HG03175 (cell line): ENCODE measurements around the gene NEDD4L.
"Not testable (repeated sequence)": the region's sequence is repeated elsewhere in the genome, so short reads cannot be mapped to it uniquely, and the experiment has no call there.

Experiments used
- ATAC-seq: cut with Tn5 transposase; IDR thresholded peaks from one replicate; pipeline ENCODE4 v1.9.1; 2021; ENCODE audit warnings: mild to moderate bottlenecking, moderate library complexity; ENCODE audit not compliant: unreplicated experiment

NEDD4L gene

DNA sequence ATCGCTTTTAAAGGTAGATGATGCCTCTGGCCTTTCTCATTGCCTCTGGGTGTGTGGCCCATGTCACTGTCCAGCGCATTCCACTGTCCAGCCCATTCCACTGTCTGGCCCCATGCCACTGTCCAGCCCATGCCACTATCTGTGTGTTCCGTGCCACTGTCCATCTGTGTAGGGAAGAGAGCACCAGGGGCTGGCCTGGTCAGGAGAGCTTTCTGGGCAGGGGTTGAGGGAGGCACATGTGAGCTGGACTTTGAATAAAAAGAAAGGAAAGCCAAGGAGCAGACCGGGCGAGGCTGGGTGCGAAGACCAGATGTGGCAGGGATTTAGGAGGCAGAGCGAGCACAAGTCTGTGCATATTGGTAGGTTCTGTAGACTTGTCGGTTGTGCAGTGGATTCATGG lies 236.2 kb downstream of the NEDD4L start:
- no peak for ATAC-seq

DNA sequence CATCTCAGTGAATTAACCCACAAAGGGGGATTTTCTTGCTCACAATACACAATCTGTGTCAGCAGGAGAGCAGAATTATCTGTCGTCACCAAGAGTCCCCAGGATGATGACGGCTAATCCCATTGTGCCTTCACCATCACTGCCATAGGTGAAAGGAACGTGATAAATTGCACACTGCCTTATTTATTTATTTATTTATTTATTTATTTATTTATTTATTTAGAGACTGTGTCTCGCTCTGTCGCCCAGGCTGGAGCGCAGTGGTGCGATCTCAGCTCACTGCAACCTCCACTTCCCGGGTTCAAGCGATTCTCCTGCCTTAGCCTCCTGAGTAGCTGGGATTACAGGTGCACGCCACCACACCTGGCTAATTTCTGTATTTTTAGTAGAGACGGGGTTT lies 238.8 kb downstream of the NEDD4L start:
- not testable (repeated sequence) for ATAC-seq

DNA sequence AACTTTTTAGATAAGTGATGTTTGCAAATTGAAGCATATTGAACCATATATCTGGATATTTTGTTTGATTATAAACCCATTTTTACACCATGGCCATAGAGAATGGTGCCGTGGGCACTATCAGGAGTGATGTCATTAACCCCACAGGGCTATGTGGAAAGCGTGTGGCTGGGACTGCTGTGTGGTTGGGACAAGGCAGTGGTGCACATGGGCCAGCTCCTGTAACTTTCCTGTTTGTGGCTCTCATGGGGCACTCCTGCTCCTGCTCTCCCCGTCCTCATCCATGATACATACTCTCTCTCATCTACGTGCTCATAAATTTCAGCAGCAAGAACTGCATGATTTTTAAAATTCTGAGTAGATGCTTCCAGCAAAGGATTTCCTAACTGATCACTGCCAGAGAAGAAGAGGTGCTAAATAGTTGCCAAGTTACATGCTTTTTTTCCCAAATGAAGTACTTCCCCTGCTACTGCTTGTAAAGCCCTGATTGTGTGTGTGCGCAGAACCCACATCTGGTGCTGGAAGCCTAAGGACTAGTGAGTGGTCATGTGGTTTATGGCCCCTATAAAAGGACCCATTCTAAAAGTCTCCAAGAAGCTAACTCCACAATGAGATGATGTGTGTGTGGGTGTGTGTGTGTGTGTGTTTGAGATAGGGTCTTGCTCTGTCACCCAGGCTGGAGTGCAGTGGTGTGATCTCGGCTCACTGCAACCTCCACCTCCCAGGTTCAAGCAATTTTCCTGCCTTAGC lies 240.8 kb downstream of the NEDD4L start:
- ATAC-seq, result no peak

DNA sequence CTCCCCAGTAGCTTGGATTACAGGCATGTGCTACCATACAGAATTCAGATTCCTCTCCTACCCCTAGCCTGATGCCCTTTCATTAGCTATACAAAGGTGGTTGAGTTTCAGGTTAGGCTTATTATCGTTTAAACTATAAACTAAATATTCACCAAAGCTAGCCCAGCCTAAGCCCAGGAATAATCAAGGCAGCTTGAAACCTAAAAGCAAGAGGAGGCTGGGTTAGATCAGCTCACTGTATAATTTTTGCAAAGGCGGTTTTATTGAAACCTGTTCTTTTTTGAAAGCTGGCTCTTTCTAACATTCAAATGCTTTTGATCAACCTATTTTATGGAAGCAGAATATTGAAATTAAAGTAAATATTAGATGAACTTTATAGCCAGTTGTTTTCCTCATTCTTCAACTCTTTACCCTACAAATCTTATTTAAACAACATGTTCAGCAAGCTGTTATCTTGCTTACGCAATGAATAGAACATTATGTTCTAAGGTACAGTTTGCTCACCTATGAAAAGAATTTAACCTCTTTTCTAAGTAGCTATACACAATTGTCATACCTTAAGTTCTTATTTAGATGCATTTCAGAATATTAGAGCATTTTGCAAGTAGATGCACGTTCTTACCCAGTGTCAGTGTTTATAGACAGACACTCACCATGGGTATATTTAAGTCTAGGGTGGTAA lies 241.6 kb downstream of the NEDD4L start:
- ATAC-seq, result no peak

DNA sequence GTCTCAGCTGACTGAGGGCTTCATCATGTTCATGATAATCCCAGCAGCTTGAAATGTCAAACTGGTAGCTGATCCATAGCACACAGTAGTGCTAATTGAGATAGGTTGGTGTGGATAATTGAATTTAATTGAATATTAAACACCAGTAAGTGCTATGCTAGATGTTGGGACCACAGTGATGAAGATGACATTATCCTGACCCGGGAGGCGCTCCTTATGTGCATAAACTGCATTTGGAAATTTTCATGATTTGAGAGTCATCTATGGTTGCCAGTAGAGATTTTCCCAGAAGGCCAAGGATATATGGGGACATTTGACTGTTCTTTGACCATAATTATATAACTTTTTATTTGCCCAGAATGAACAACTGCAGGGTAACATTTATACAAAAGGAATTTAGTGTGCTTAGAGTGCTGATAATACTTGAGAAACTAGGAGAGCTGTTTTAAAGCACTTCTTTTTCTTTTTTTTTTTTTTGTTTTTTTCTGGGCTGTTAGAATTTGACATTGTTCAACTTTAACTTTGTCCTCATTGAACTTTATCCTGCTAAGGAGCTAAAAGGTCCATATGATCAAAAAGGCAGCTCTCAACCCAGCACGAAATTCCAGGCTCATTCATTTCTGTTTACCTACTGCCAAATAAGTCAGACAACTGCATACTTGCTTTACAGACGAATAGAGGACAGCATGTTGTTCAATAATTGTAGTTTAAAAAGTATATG lies 242.8 kb downstream of the NEDD4L start:
- no peak for ATAC-seq

DNA sequence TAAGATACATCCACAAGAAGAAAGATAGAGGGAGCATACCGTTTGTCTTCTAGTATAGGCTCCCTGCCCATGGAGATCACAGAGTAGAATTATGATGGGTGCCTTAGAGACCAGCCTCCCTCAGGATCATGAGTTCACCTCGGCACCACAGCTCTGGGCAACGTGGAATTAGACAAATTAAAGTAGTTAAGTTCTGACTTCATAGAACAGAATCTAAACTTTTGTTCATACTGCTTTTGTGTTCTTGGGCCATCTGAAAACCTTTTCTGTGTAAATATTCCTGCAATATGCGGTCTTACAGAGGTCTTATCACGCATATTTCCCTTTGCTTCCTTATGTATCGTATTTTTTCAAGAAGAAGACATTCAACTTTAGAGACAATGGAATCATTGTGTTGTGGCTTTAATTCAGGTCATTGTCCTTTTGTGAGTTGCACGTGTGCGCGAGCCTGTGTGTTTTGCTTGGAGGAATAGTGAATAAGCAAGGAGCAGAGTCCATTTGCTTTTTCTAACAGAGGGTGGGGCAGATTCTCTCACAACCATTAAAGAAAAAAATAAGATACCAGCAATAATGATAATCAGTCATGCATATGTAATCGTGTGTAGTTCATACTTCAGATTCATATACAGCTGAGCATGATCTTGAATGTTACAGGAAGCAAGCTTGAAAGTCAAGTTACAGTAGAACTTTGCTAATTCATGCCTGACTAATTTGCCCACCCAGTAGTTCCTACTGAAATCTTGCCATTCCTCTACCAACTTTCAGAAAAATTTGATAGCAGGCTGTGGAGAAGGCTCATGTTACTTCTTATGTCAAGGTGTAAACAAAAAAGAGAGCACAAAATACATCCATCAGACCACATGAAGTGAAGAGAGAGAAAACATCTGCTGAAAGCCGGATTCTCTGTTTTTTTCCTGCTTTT lies 243.6 kb downstream of the NEDD4L start:
- no peak for ATAC-seq

DNA sequence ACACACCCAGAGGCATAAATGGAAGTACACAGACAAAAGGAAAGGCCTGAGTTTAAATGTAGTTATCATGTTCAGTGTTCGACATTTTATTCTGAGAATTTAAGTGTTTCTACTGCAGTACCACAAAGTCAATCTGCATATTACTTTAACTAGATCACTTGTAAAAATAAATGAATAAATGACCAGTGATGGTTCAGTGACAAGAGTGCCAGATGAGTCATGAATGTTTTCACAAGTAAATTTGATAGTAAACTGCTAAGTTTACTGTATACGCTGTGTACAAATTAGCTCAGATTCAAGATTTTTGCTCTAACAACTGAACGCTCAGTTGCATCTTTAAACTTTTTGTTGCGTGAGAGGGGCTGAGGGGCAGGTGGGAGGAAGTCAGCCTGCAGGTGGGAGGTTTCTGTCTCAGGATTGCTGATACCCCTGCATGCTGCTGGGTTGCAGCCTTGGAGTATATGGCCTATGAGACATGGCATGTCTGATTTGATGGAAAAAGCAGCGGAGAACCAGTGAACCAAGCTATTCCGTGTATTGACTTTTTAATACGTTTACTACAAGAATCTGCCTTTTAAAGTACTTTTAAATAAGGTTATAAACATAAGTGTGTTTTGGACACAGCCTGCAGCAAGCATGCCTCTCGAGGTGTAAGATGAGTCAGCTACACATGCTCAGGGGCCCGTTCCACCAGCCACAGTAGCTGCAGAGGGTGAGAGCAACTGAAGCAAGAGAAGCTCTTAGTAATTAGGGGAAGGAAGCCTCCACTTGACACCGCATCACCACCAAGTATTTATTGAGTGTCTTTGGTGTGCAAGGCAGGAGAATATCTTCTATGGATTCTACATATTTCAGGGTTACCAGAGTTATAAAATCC lies 245.1 kb downstream of the NEDD4L start:
- ATAC-seq, result peak; percentile 78

DNA sequence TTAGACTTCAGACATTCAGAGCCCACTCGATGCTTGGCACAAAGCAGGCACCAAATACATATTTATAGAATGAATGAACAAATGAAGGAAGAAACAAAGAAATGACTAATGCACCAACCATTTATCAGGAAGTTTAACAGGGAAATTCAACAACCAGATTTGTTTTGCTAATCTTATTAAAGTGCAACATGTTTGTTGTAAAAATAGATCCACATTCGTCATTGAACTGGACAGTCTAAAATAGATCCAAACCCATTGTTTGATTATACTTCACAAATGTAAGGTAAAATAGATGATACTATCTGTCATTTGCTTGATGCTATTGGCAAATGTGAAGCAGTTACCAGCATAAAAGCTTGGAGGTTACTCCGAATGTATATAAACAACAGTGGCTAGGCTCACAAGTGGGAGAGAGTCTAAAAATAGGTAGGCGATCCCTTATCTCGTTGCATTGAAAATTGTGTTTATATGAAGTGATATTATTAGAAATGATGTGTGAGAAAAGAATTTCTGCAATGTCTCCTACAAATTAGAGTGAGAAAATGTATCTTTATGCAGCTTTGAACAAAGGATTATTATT lies 246.2 kb downstream of the NEDD4L start:
- no peak for ATAC-seq

DNA sequence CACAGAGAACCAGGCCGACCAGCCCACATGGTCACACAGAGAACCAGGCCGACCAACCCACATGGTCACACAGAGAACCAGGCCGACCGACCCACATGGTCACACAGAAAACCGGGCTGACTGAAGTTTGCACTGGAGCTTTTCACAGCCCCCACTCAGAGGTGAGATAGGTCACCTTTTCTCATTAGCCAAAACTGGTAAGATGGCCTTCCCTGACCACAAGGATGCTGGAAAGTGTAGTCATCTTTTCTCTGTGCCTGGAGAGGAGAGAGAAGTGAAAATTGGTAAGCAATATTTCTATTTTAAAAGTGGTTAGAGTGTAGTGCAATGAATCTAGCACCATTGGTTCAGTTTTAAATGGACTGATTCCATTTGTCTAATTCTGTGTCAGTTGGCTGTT lies 247.1 kb downstream of the NEDD4L start:
- ATAC-seq, result no peak

DNA sequence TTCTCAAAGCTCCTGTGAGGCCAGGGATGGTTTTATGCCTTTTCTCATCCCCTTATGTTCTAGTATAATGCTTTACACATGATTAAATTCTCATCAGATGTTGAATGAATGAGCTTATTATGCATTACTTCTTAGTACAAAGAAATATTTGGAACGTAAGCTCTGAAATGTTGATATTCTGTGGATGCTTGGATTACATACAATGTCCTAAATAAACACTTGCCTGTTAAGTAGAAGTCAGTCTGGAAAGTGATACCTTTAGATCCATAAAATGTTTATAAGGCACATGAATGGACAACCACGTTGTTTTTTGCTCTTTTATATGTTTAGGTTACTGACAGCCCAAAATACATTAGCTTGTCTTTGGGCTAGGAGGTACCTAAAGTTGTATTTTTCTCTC lies 248.6 kb downstream of the NEDD4L start:
- ATAC-seq, result no peak

DNA sequence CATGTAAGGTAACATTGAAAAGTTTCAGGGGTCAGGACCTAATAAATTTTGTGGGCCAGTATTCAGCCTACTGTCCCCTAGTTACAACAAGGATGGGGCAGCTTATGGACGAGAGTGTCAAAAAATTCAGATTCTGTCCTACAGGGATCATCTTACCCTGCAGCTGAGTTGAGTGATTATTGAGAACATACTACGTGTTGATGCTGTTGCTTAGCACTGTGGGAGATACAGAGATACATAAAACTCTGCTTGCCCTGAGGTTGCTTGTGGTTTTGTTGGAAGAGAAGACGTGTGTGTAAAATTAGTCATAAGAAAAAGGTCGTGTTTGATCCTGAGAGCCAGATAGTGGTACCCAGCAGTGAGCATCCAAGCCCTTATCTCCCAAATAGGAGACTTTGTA lies 253.2 kb downstream of the NEDD4L start:
- no peak for ATAC-seq

DNA sequence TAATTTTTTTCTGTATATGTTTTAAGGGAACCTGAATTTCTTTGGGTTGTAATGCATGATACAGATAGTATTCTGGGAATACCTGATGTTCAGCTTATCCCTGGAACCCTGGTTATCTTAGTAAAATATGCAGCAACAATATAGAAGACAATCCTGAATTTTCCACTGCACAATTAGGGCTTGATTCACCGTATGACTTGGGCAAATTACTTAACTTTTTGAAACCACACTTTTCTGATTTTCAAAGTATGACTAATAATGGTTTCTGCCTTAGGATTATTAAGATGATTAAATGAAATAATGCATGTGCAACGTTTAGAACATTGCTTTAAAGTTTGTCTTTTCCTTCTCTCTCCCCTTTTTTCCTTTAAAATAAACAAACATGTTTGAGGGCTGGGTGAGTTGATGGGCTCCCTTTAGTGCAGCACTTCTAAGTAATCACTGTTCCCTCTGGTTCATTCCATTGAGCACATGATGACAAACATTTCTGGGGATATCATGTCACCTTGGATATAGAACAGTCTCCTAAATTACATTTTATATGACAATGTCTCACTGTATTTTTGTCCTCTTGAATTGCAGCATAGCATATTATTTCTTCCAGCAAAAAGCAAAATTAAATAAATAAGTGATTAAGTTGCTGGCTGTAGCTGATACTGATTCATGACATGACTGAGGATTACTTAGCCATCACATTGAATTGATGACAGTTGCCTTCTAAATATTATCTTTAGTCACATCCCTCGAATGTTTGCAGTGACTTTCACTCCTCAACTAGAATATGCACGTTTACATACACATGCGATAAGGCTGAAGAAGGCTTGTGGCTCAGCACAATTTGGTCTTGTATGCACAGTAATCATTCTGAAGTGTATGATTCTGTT lies 254.5 kb downstream of the NEDD4L start:
- ATAC-seq, result no peak

DNA sequence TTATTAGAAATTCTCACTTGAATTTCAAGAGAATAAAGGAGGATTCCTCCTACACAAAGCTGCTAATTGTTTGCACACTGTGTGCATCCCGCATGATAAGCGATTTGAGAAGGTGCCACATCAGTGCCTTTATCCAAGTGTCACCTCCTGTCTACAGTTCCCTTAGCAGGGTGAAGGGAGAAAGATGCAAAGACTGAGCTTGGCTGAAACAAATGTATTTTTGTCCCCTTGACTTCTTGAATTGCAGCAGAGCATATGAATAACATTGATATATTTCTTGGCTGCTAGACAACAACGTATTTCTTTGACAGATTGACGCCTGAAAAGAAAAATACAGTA lies 255.1 kb downstream of the NEDD4L start:
- no peak for ATAC-seq

DNA sequence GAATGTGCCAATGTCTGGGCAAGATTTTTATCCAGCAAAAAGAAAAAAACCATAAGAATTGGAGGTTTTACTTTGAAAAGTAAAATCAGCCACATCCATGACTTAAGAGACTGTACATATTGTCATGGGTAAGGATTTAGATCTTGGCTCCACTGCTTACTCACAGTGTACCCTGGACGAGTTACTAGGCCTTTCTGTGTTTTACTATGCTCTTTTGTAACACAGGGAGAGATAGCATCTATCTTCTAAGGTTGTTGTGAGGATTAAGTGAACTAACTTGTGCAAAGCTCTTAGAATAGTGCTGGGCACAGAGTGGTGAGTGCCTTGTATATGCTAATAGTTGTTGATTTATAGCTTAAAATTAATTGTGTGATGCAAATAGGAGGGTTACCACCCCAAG lies 255.9 kb downstream of the NEDD4L start:
- no peak for ATAC-seq

DNA sequence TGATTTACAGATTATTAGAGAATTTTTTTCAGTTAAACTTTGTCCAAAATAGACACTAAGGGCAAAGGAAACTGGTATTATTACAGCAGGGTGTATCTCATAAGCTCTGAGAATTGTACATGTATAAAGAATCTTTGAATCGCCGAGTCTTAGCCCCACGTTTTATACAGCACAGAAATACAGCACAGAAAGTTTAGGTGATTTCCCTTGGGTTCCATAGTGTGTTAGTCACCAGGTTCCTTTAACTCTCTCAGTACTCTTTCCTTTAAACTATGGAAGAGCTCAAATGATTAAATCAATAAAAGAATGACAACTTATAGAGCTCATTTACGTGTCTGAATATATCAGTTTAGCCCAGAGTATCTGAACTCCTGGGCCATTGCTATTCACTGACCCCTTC lies 256.8 kb downstream of the NEDD4L start:
- ATAC-seq, result no peak

DNA sequence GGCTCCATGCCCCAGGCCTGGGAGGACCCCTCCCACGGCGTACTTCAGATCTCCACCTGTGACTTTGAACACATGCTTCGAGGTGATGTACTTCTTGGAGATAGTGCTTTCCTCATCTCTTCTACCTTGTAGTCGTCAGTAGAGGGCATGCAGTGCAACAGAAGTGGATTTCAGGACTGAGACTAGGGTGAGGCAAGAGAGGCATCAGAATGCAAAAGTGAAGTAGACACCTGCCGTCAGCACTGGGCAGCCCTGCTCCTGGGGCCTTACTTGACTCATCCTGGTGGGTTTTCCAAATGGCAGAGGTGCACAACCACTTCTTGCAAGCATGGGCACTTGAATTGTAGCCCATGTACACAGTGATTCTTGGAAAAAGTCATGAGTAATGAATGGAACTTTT lies 258.8 kb downstream of the NEDD4L start:
- no peak for ATAC-seq

DNA sequence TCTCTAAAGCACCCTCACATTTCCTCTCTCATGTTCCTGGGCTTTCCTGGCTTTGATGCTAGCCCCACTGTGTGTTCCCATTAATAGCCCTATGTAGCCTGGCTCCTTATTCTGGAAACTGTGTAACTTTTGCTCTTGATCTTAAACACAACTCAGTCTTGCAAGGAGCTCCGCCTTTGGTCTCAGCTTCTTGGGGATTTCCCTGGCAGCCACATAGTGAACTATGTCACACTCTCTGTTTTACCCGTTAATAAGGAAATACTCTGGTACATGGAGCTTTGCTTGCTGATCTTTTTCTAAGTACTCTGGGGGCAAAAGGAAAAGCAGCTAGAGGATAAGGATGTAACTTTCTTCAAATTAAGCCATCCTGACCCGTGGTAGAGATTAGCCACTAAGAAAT lies 259.3 kb downstream of the NEDD4L start:
- ATAC-seq, result peak; percentile 64

DNA sequence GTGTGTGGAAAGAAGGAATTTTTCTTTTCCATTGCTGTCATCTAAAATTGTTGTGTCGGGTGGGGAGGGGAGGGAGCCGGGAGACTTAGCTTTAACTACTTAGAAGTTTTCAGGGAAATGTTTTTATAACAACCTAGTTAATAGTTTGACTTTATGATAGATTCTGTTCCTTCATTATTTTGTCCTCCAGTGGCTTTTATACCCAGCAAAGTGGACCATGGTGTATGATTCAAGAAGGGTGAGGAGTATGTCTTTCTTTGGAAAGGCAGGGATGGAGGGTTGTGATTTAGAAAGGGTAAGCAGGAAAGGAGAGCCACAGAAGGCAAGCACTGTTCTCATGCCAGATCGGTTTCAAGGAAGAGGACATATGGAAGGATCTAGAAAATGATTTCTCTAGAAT lies 261.8 kb downstream of the NEDD4L start:
- ATAC-seq, result no peak

DNA sequence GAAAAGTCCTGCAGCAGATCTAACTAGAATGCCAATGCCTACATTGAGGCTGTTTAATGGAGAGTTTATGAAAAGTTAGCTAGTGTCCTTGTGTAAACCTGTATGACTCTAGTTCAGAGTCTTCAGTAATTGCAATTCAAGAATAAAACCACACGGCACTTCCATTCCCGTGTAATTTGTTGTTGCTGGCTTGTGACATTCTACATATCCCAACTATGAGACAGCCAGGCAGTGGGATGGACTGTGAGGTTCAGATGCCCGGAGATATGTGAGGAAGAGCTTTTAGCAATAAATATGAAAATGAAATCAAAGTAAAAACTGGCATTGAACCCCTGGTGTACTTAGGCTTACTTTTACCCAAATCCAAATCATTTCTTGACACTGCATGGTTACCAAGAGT lies 263.4 kb downstream of the NEDD4L start:
- no peak for ATAC-seq
